GM23338 (cell line): ENCODE measurements around the gene PAX9.

Experiments
- CREB1 ChIP-seq: fragments of 250-450 bp; sonication (Bioruptor Pico); IDR thresholded peaks from 2 replicates; pipeline ENCODE4 v1.5.0; 2020; ENCODE audit warnings: low read depth, mild to moderate bottlenecking, moderate library complexity
- EZH2 ChIP-seq: fragments of 200-600 bp; sonication (generic); IDR thresholded peaks from one replicate; pipeline ENCODE4 v1.8.0; 2017; ENCODE audit warnings: antibody characterized with exemption, mild to moderate bottlenecking, low read depth; ENCODE audit not compliant: unreplicated experiment
- EZH2phosphoT487 ChIP-seq: fragments of 200-600 bp; sonication (generic); IDR thresholded peaks from one replicate; pipeline ENCODE4 v1.8.1; 2018; ENCODE audit warnings: antibody characterized with exemption; ENCODE audit not compliant: unreplicated experiment
- JUNB ChIP-seq: IDR thresholded peaks from one replicate; pipeline ENCODE4 v1.6.1; 2016; ENCODE audit warnings: antibody characterized with exemption; ENCODE audit not compliant: unreplicated experiment
- POLR2AphosphoS5 ChIP-seq: IDR thresholded peaks from 2 replicates; pipeline ENCODE4 v1.6.1; 2016; ENCODE audit warnings: antibody characterized with exemption, low read depth
- REST ChIP-seq: IDR thresholded peaks from one replicate; pipeline ENCODE4 v1.6.1; 2018; ENCODE audit warnings: antibody characterized with exemption; ENCODE audit not compliant: unreplicated experiment
- STAT1 ChIP-seq: IDR thresholded peaks from one replicate; pipeline ENCODE4 v1.6.1; 2016; ENCODE audit warnings: antibody characterized with exemption; ENCODE audit not compliant: unreplicated experiment
- ZNF114 ChIP-seq: fragments of 250-450 bp; sonication (Bioruptor Pico); IDR thresholded peaks from 2 replicates; pipeline ENCODE4 v1.5.0; 2020; ENCODE audit warnings: mild to moderate bottlenecking, moderate library complexity
- ZNF462 ChIP-seq: fragments of 250-450 bp; sonication (Bioruptor Pico); IDR thresholded peaks from 2 replicates; pipeline ENCODE4 v1.5.0; 2020; ENCODE audit warnings: mild to moderate bottlenecking, moderate library complexity
- TF ChIP-seq, protein P1 (sequence below), 2 experiments: fragments of 200-600 bp in 1 of 2; sonication (generic) in 1 of 2; conservative IDR thresholded peaks; 2 replicates each; pipeline versions ENCODE4 v1.5.1 to v1.6.1; 2016 to 2017; ENCODE audit warnings: antibody characterized with exemption in 2 of 2, low read depth in 2 of 2, mild to moderate bottlenecking in 2 of 2, moderate library complexity in 1 of 2

DNA sequence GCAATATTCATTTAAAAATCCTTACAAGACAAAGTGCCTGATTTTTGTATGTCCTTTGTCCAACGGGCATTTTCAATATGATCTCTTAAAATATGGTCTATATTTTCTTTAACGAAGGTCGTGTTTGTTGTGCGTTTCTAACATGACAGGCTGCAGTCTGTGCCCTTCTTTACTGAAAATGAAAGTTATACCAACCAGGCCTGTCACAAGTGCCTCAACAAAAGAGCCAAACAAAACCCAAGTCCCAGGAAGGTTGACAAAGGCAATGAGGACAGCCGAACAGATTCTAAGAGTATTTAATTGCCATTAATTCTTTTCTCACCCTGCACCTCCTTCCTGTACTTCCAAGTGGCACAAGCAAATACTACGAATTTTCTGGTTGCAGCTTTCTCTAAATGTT lies 13.9 kb downstream of the PAX9 start:
- TF ChIP-seq, protein P1, sequence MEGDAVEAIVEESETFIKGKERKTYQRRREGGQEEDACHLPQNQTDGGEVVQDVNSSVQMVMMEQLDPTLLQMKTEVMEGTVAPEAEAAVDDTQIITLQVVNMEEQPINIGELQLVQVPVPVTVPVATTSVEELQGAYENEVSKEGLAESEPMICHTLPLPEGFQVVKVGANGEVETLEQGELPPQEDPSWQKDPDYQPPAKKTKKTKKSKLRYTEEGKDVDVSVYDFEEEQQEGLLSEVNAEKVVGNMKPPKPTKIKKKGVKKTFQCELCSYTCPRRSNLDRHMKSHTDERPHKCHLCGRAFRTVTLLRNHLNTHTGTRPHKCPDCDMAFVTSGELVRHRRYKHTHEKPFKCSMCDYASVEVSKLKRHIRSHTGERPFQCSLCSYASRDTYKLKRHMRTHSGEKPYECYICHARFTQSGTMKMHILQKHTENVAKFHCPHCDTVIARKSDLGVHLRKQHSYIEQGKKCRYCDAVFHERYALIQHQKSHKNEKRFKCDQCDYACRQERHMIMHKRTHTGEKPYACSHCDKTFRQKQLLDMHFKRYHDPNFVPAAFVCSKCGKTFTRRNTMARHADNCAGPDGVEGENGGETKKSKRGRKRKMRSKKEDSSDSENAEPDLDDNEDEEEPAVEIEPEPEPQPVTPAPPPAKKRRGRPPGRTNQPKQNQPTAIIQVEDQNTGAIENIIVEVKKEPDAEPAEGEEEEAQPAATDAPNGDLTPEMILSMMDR (conservative IDR thresholded peaks at IDR 0.05; ENCODE audit: low read depth in 2 of 2), result no peak
- TF ChIP-seq EZH2, result no peak
- TF ChIP-seq REST, result no peak
- TF ChIP-seq POLR2AphosphoS5, result no peak
- no peak for TF ChIP-seq EZH2phosphoT487
- no peak for TF ChIP-seq JUNB
- no peak for TF ChIP-seq ZNF114 (CRISPR knock-in tag)
- TF ChIP-seq CREB1 (CRISPR knock-in tag), result no peak
- no peak for TF ChIP-seq ZNF462 (CRISPR knock-in tag)
- no peak for TF ChIP-seq STAT1
